HepG2 (cell line): ENCODE results near the gene PBX4. TPM values are rescaled to one million over a fixed set of nuclear protein-coding genes. Genes with fewer than 3 reads are reported as not detected.
A peak's percentile ranks its signal among the peaks of the same experiment; 100 is the strongest.

ENCODE experiments used
- ADNP ChIP-seq: sonication (generic); formaldehyde crosslinking; IDR thresholded peaks from 2 replicates; pipeline ENCODE4 v1.4.0; 2020; ENCODE audit warnings: missing genetic modification reagents
- ARNT2 ChIP-seq: sonication (generic); formaldehyde crosslinking; IDR thresholded peaks from 2 replicates; pipeline ENCODE4 v1.8.0; 2022; ENCODE audit warnings: mild to moderate bottlenecking, low read depth, missing genetic modification reagents, moderate library complexity
- CENPX ChIP-seq: sonication (generic); formaldehyde crosslinking; IDR thresholded peaks from 2 replicates; pipeline ENCODE4 v1.9.0; 2021; ENCODE audit warnings: mild to moderate bottlenecking, missing genetic modification reagents, moderate library complexity
- ISX ChIP-seq: sonication (generic); formaldehyde crosslinking; conservative IDR thresholded peaks from 2 replicates; pipeline ENCODE4 v1.5.0; 2020; ENCODE audit warnings: missing genetic modification reagents
- JUN ChIP-seq: sonication (generic); formaldehyde crosslinking; IDR thresholded peaks from 2 replicates; pipeline ENCODE4 v1.4.0; 2020; ENCODE audit warnings: mild to moderate bottlenecking, missing genetic modification reagents
- KDM4B ChIP-seq: sonication (generic); formaldehyde crosslinking; IDR thresholded peaks from 2 replicates; pipeline ENCODE4 v1.4.0; 2020; ENCODE audit warnings: missing genetic modification reagents
- LBX2 ChIP-seq: sonication (generic); formaldehyde crosslinking; IDR thresholded peaks from 2 replicates; pipeline ENCODE4 v1.5.0; 2020; ENCODE audit warnings: missing genetic modification reagents, mild to moderate bottlenecking, borderline replicate concordance
- MXI1 ChIP-seq: IDR thresholded peaks from 3 replicates; pipeline ENCODE4 v1.6.1; 2012; ENCODE audit warnings: low read depth, low read length, inconsistent platforms, borderline replicate concordance
- RARA ChIP-seq: IDR thresholded peaks from 2 replicates; pipeline ENCODE4 v1.6.1; 2016; ENCODE audit warnings: missing genetic modification reagents, missing compliant biosample characterization
- TAF1 ChIP-seq: sonication (generic); formaldehyde crosslinking; IDR thresholded peaks from 2 replicates; pipeline ENCODE4 v1.4.0; 2020; ENCODE audit warnings: missing genetic modification reagents
- TCF7 ChIP-seq: sonication (generic); IDR thresholded peaks from 2 replicates; pipeline ENCODE4 v1.6.1; 2016; ENCODE audit warnings: antibody characterized with exemption, low read depth
- TEAD3 ChIP-seq: optimal IDR thresholded peaks from 2 replicates; pipeline ENCODE3; 2016; ENCODE audit warnings: borderline replicate concordance
- TEF ChIP-seq: sonication (generic); formaldehyde crosslinking; IDR thresholded peaks from 2 replicates; pipeline ENCODE4 v1.5.0; 2020; ENCODE audit warnings: missing genetic modification reagents
- TSC22D2 ChIP-seq: sonication (generic); formaldehyde crosslinking; IDR thresholded peaks from 2 replicates; pipeline ENCODE4 v1.5.1; 2020; ENCODE audit warnings: missing genetic modification reagents, mild to moderate bottlenecking, borderline replicate concordance
- ZBTB38 ChIP-seq: sonication (generic); formaldehyde crosslinking; IDR thresholded peaks from 2 replicates; pipeline ENCODE4 v1.5.1; 2020; ENCODE audit warnings: mild to moderate bottlenecking, missing genetic modification reagents
- ZBTB49 ChIP-seq: sonication (generic); formaldehyde crosslinking; IDR thresholded peaks from 2 replicates; pipeline ENCODE4 v1.4.0; 2020; ENCODE audit warnings: missing genetic modification reagents, borderline replicate concordance
- ZNF232 ChIP-seq: sonication (generic); formaldehyde crosslinking; IDR thresholded peaks from 2 replicates; pipeline ENCODE4 v1.4.0; 2020; ENCODE audit warnings: missing genetic modification reagents, borderline replicate concordance
- ZNF547 ChIP-seq: sonication (generic); formaldehyde crosslinking; IDR thresholded peaks from 2 replicates; pipeline ENCODE4 v1.5.1; 2020; ENCODE audit warnings: mild to moderate bottlenecking, missing genetic modification reagents
- ZNF574 ChIP-seq: sonication (generic); formaldehyde crosslinking; IDR thresholded peaks from 2 replicates; pipeline ENCODE4 v1.4.0; 2020; ENCODE audit warnings: missing genetic modification reagents
- ZNF589 ChIP-seq: sonication (generic); formaldehyde crosslinking; conservative IDR thresholded peaks from 2 replicates; pipeline ENCODE4 v1.8.0; 2022; ENCODE audit warnings: mild to moderate bottlenecking, moderate library complexity, missing genetic modification reagents
- ZNF674 ChIP-seq: sonication (generic); formaldehyde crosslinking; IDR thresholded peaks from 2 replicates; pipeline ENCODE4 v1.5.0; 2020; ENCODE audit warnings: low read depth, mild to moderate bottlenecking, missing genetic modification reagents
- ZNF720 ChIP-seq: sonication (generic); formaldehyde crosslinking; IDR thresholded peaks from 2 replicates; pipeline ENCODE4 v1.4.0; 2020; ENCODE audit warnings: missing genetic modification reagents
- ZNF780A ChIP-seq: sonication (generic); formaldehyde crosslinking; IDR thresholded peaks from 2 replicates; pipeline ENCODE4 v1.8.0; 2022; ENCODE audit warnings: mild to moderate bottlenecking, missing genetic modification reagents, moderate library complexity
- ZNF792 ChIP-seq: IDR thresholded peaks from 2 replicates; pipeline ENCODE4 v1.6.1; 2016
- ZSCAN25 ChIP-seq: sonication (generic); formaldehyde crosslinking; IDR thresholded peaks from 2 replicates; pipeline ENCODE4 v1.8.0; 2022; ENCODE audit warnings: mild to moderate bottlenecking, missing genetic modification reagents
- polyA plus RNA-seq, 8 experiments: library from polyadenylated mRNA; depleted of rRNA in 3 of 8; stranded (reverse) in 7 of 8; unstranded in 1 of 8; fragments of >200 nt; fragmentation: Illumina TruSeq in 4 of 8; extraction: Trizol in 4 of 8; gene quantifications; 2 replicates each; pipeline versions ENCODE4 v1.2.1 to v1.2.3, GENCODE V29; 2011 to 2016; ENCODE audit warnings: low read depth in 4 of 8, missing spikeins in 1 of 8, mixed read lengths in 1 of 8; ENCODE audit not compliant: insufficient read depth in 1 of 8
- total RNA-seq, 5 experiments: library from RNA; depleted of rRNA; stranded (reverse); fragments of >200 nt; fragmentation: Illumina TruSeq; extraction: Trizol; gene quantifications; 2 replicates each; pipeline ENCODE4 v1.2.3, GENCODE V29; 2016; ENCODE audit warnings: low read depth in 1 of 5

PBX4 gene
- total and polyA plus RNA-seq, 2 of the 13 experiments (the other 11 are each of a cell fraction or from before 2014, with no cell fraction given) = not detected

- TF ChIP-seq ADNP (no peak), ISX (CRISPR knock-in tag) (no peak; the same call in 1 of the 2 replicates), TCF7 (no peak), TSC22D2 (CRISPR knock-in tag) (no peak), ZNF589 (CRISPR knock-in tag) (no peak), TAF1 (CRISPR knock-in tag) (peak; percentile 83), LBX2 (CRISPR knock-in tag) (no peak), KDM4B (0 out of 2 replicates have a peak, but pooled peaks have one; percentile 21), ZSCAN25 (CRISPR knock-in tag) (no peak), ZNF574 (peak; percentile 95), ZNF674 (no peak), RARA (CRISPR knock-in tag) (no peak), ZNF792 (no peak; the same call in 1 of the 2 replicates), ZBTB49 (CRISPR knock-in tag) (no peak), MXI1 (peak; percentile 58; the same call in 1 of the 3 replicates), JUN (CRISPR knock-in tag) (no peak), ARNT2 (CRISPR knock-in tag) (no peak; the same call in 1 of the 2 replicates), TEAD3 (CRISPR knock-in tag) (peak; percentile 3), ZNF780A (CRISPR knock-in tag) (0 out of 2 replicates have a peak, but pooled peaks have one; percentile 46), CENPX (CRISPR knock-in tag) (no peak), ZNF547 (CRISPR knock-in tag) (no peak), TEF (CRISPR knock-in tag) (no peak), ZBTB38 (CRISPR knock-in tag) (no peak), ZNF232 (CRISPR knock-in tag) (no peak), ZNF720 (no peak)
Measured at GRCh38 chr19:19663256-19664120, 45.0 kb upstream of the PBX4 start, which contains the start of gene ATP13A1 (continued).
